ENCODE measurements around the gene MRPL9. TPM values are rescaled to one million over a fixed set of nuclear protein-coding genes. Genes with fewer than 3 reads are reported as not detected.

MRPL9 gene
- total and polyA plus RNA-seq, 2 donors (not counting 1 experiment from before 2014, with no cell fraction given), result 65.5 to 84.6 TPM

GRCh38 chr1:151739590-151740355, 23.5 kb downstream of the MRPL9 start:
- Mint-ChIP-seq H3K27me3 (no peaks in the 10 kb centered on the region), H3K4me1 (no peaks in the 10 kb centered on the region), H3K9me3 (ENCODE audit: insufficient read depth) (peaks cover 12% of the 10 kb centered on the region), H3K27ac (no peak overlapping the region), H3K4me3 (no peak overlapping the region)
- Histone ChIP-seq H3K9me3 (ENCODE audit: control extremely low read depth in 1 of 3, control insufficient read depth in 2 of 3, insufficient read depth in 1 of 3, low read length in 2 of 3) (peaks cover 0 to 17% (median 12%) of the 10 kb centered on the region in 3 donors), H3K36me3 (replicated peaks in 1 of 2; ENCODE audit: control extremely low read depth in 1 of 2, control insufficient read depth in 1 of 2, extremely low read depth in 1 of 2, insufficient read depth in 2 of 2, low read length in 1 of 2) (no peaks in the 10 kb centered on the region), H3K27ac (ENCODE audit: low read length in 2 of 2) (no peak overlapping the region), H3K4me1 (ENCODE audit: control insufficient read depth in 2 of 2, insufficient read depth in 2 of 2, low read length in 2 of 2) (no peaks in the 10 kb centered on the region), H3K9ac (ENCODE audit: low read length) (no peak overlapping the region), H3K27me3 (replicated peaks in 1 of 4; ENCODE audit: control extremely low read depth in 1 of 4, control insufficient read depth in 3 of 4, insufficient read depth in 4 of 4, low read length in 3 of 4) (peaks cover 0 to 6% (median 1%) of the 10 kb centered on the region in 4 experiments), H2AFZ (ENCODE audit: insufficient read depth, low read depth, low read length, poor library complexity, severe bottlenecking) (no peak overlapping the region), H4K20me1 (ENCODE audit: control insufficient read depth, insufficient read depth, low read length, poor library complexity, severe bottlenecking) (no peaks in the 10 kb centered on the region), H3K79me2 (ENCODE audit: control insufficient read depth, insufficient read depth, low read length) (no peaks in the 10 kb centered on the region), H3K4me2 (replicated peaks; ENCODE audit: low read depth, low read length, poor library complexity, severe bottlenecking) (no peak overlapping the region), H3K4me3 (ENCODE audit: control extremely low read depth in 1 of 5, extremely low read depth in 1 of 5, insufficient read depth in 1 of 5, low read depth in 2 of 5, low read length in 4 of 5) (no peak overlapping the region)
- no peak for DNase-seq
- no peak for ATAC-seq (ENCODE audit: low read depth)
- ChIA-PET CTCF (no interaction called here), POLR2A (no interaction called here)
- no peak for TF ChIP-seq EZH2 (IDR thresholded peaks at IDR 0.05; ENCODE audit: borderline replicate concordance, insufficient read depth, low read depth, low read length, poor library complexity, severe bottlenecking)
- TF ChIP-seq, protein P1, sequence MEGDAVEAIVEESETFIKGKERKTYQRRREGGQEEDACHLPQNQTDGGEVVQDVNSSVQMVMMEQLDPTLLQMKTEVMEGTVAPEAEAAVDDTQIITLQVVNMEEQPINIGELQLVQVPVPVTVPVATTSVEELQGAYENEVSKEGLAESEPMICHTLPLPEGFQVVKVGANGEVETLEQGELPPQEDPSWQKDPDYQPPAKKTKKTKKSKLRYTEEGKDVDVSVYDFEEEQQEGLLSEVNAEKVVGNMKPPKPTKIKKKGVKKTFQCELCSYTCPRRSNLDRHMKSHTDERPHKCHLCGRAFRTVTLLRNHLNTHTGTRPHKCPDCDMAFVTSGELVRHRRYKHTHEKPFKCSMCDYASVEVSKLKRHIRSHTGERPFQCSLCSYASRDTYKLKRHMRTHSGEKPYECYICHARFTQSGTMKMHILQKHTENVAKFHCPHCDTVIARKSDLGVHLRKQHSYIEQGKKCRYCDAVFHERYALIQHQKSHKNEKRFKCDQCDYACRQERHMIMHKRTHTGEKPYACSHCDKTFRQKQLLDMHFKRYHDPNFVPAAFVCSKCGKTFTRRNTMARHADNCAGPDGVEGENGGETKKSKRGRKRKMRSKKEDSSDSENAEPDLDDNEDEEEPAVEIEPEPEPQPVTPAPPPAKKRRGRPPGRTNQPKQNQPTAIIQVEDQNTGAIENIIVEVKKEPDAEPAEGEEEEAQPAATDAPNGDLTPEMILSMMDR (IDR thresholded peaks at IDR 0.05), result no peak
- WGBS (ENCODE audit: insufficient coverage), result 57% methylated on average over 3 of the region's 3 CpGs
- intact Hi-C loops (cut with micrococcal nuclease), result no loop called here

DNA sequence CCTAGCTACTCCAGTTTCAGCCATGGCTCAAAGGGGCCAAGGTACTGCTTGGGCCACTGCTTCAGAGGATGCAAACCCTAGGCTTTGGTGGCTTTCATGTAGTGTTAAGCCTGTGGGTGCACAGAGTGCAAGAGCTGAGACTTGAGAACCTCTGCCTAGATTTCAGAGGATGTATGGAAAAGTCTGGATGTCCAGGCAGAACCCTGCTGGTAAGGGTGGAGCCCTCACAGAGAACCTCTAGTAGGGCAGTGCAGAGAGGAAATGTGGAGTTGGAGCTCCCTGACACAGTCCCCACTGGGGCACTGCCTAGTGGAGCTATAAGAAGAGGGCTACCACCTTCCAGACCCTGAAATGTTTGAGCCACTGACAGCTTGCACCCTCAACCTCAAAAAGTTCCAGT, 25.8 kb downstream of the MRPL9 start:
- H3K4me3 Mint-ChIP-seq, result no peak overlapping the region
- H3K4me2 ChIP-seq (replicated peaks; ENCODE audit: low read depth, low read length, poor library complexity, severe bottlenecking), result no peak overlapping the region
- H3K79me2 ChIP-seq (ENCODE audit: control insufficient read depth, insufficient read depth, low read length), result no peaks in the 10 kb centered on the region
- DNase-seq (no peak), ATAC-seq (ENCODE audit: low read depth) (no peak)
- intact Hi-C loops (cut with micrococcal nuclease), result no loop called here
- CTCF ChIA-PET, result no interaction called here
- POLR2A ChIA-PET, result no interaction called here
- H3K4me1 ChIP-seq (ENCODE audit: control insufficient read depth in 2 of 2, insufficient read depth in 2 of 2, low read length in 2 of 2), result no peaks in the 10 kb centered on the region
- H3K27ac ChIP-seq (ENCODE audit: low read length in 2 of 2), result no peak overlapping the region
- H3K4me3 ChIP-seq (ENCODE audit: control extremely low read depth in 1 of 5, extremely low read depth in 1 of 5, insufficient read depth in 1 of 5, low read depth in 2 of 5, low read length in 4 of 5), result no peak overlapping the region
- H3K4me1 Mint-ChIP-seq, result no peaks in the 10 kb centered on the region
- TF ChIP-seq, protein P1 (IDR thresholded peaks at IDR 0.05), result no peak
- no peak for TF ChIP-seq EZH2 (IDR thresholded peaks at IDR 0.05; ENCODE audit: borderline replicate concordance, insufficient read depth, low read depth, low read length, poor library complexity, severe bottlenecking)
- H3K9me3 Mint-ChIP-seq (ENCODE audit: insufficient read depth), result peaks cover 12% of the 10 kb centered on the region
- H3K27me3 ChIP-seq (replicated peaks in 1 of 4; ENCODE audit: control extremely low read depth in 1 of 4, control insufficient read depth in 3 of 4, insufficient read depth in 4 of 4, low read length in 3 of 4), result peaks cover 0 to 7% (median 1%) of the 10 kb centered on the region in 4 experiments
- no peaks in the 10 kb centered on the region for H3K36me3 ChIP-seq (replicated peaks in 1 of 2; ENCODE audit: control extremely low read depth in 1 of 2, control insufficient read depth in 1 of 2, extremely low read depth in 1 of 2, insufficient read depth in 2 of 2, low read length in 1 of 2)
- peaks cover 16% of the 10 kb centered on the region for H3K27me3 Mint-ChIP-seq
- no peak overlapping the region for H3K27ac Mint-ChIP-seq
- H4K20me1 ChIP-seq (ENCODE audit: control insufficient read depth, insufficient read depth, low read length, poor library complexity, severe bottlenecking), result no peaks in the 10 kb centered on the region
- H3K9ac ChIP-seq (ENCODE audit: low read length), result no peak overlapping the region
- H2AFZ ChIP-seq (ENCODE audit: insufficient read depth, low read depth, low read length, poor library complexity, severe bottlenecking), result no peak overlapping the region
- peaks cover 0 to 17% (median 12%) of the 10 kb centered on the region in 3 donors for H3K9me3 ChIP-seq (ENCODE audit: control extremely low read depth in 1 of 3, control insufficient read depth in 2 of 3, insufficient read depth in 1 of 3, low read length in 2 of 3)
